RWPE2 (cell line): ENCODE data around the gene ITGB6.

Source experiments
- ATAC-seq: fragments of 200-7000 bp; cut with Tn5 transposase; 3 replicates; pipeline ENCODE4 v1.9.1; 2021; ENCODE audit warnings: low read depth
- DNase-seq: peaks from one replicate; pipeline ENCODE4 v3.0.0-alpha.2; 2020; ENCODE audit warnings: low spot score
- H3K27ac ChIP-seq: fragments of 450-650 bp; 2 replicates; pipeline ENCODE4 v1.5.1; 2017; ENCODE audit warnings: mild to moderate bottlenecking; ENCODE audit not compliant: poor library complexity, severe bottlenecking
- H3K27me3 ChIP-seq: fragments of 250-450 bp; sonication (Bioruptor Pico); 2 replicates; pipeline ENCODE4 v1.5.1; 2021; ENCODE audit warnings: mild to moderate bottlenecking, moderate library complexity; ENCODE audit not compliant: insufficient read depth, poor library complexity, severe bottlenecking
- H3K36me3 ChIP-seq: fragments of 250-450 bp; sonication (Bioruptor Pico); 2 replicates; pipeline ENCODE4 v1.5.1; 2020; ENCODE audit warnings: low read depth, mild to moderate bottlenecking, moderate library complexity
- H3K4me1 ChIP-seq: fragments of 250-450 bp; sonication (Bioruptor Pico); 2 replicates; pipeline ENCODE4 v1.5.1; 2021; ENCODE audit warnings: mild to moderate bottlenecking, moderate library complexity; ENCODE audit not compliant: insufficient read depth, poor library complexity, severe bottlenecking
- H3K4me3 ChIP-seq: fragments of 250-450 bp; sonication (Bioruptor Pico); 2 replicates; pipeline ENCODE4 v1.5.1; 2021; ENCODE audit warnings: mild to moderate bottlenecking, moderate library complexity; ENCODE audit not compliant: severe bottlenecking
- H3K9me3 ChIP-seq: fragments of 250-450 bp; sonication (Bioruptor Pico); 2 replicates; pipeline ENCODE4 v1.5.1; 2021; ENCODE audit warnings: mild to moderate bottlenecking, moderate library complexity; ENCODE audit not compliant: severe bottlenecking
- CTCF ChIP-seq: fragments of 450-650 bp; IDR thresholded peaks from one replicate; pipeline ENCODE4 v1.5.1; 2017; ENCODE audit warnings: mild to moderate bottlenecking, moderate library complexity; ENCODE audit not compliant: poor library complexity, severe bottlenecking

Gene ITGB6

GRCh38 chr2:160144280-160144990 lies 55.6 kb downstream of the ITGB6 start:
- no peak for TF ChIP-seq CTCF
- Histone ChIP-seq H3K27ac (no peak overlapping the region), H3K4me3 (no peak overlapping the region), H3K36me3 (peaks cover 87% of the 10 kb centered on the region), H3K9me3 (no peaks in the 10 kb centered on the region), H3K4me1 (peaks cover 5% of the 10 kb centered on the region), H3K27me3 (no peaks in the 10 kb centered on the region)
- DNase-seq (no peak), ATAC-seq (no peak)

- DNase-seq (no peak), ATAC-seq (no peak)
- peaks cover 5% of the 10 kb centered on the region for H3K4me1 ChIP-seq
- no peak overlapping the region for H3K4me3 ChIP-seq
- H3K27me3 ChIP-seq = no peaks in the 10 kb centered on the region
- no peaks in the 10 kb centered on the region for H3K9me3 ChIP-seq
- H3K27ac ChIP-seq = no peak overlapping the region
- peaks cover 94% of the 10 kb centered on the region for H3K36me3 ChIP-seq
- TF ChIP-seq CTCF = no peak
Observed at GRCh38 chr2:160142472-160142871, 57.6 kb downstream of the ITGB6 start.

GRCh38 chr2:160141912-160142311 lies 58.2 kb downstream of the ITGB6 start:
- Histone ChIP-seq H3K27ac (no peak overlapping the region), H3K4me1 (peaks cover 5% of the 10 kb centered on the region), H3K4me3 (no peak overlapping the region), H3K36me3 (peaks cover 95% of the 10 kb centered on the region), H3K9me3 (no peaks in the 10 kb centered on the region), H3K27me3 (no peaks in the 10 kb centered on the region)
- TF ChIP-seq CTCF = no peak
- DNase-seq (no peak), ATAC-seq (no peak)

- H3K4me3 ChIP-seq = no peak overlapping the region
- ATAC-seq (no peak), DNase-seq (no peak)
- no peaks in the 10 kb centered on the region for H3K9me3 ChIP-seq
- no peak overlapping the region for H3K27ac ChIP-seq
- no peak for TF ChIP-seq CTCF
- H3K27me3 ChIP-seq = no peaks in the 10 kb centered on the region
- H3K36me3 ChIP-seq = peaks cover 97% of the 10 kb centered on the region
- peaks cover 5% of the 10 kb centered on the region for H3K4me1 ChIP-seq
Observed at GRCh38 chr2:160141419-160141818, 58.7 kb downstream of the ITGB6 start.

- Histone ChIP-seq H3K4me3 (no peak overlapping the region), H3K4me1 (peaks cover 5% of the 10 kb centered on the region)
Observed at GRCh38 chr2:160140471-160140870, 59.6 kb downstream of the ITGB6 start.

More at GRCh38 chr2:160140471-160140870, 59.6 kb downstream of the ITGB6 start:
- ATAC-seq (no peak), DNase-seq (no peak)
- no peak for TF ChIP-seq CTCF
- Histone ChIP-seq H3K27ac (no peak overlapping the region), H3K27me3 (no peaks in the 10 kb centered on the region), H3K9me3 (no peaks in the 10 kb centered on the region), H3K36me3 (peaks cover 89% of the 10 kb centered on the region)
